SKM-1 treated with dmso at 0.1 percent for 144 hours (cell line): Measurements from ENCODE around the gene ERH.
"Not testable (repeated sequence)": the region's sequence is repeated elsewhere in the genome, so short reads cannot be mapped to it uniquely, and the experiment has no call there.

ENCODE experiments used
- DNase-seq: peaks from one replicate; lab custom pipeline; 2025; ENCODE audit not compliant: unreplicated experiment; lab: John Stamatoyannopoulos, UW

ERH gene

DNA sequence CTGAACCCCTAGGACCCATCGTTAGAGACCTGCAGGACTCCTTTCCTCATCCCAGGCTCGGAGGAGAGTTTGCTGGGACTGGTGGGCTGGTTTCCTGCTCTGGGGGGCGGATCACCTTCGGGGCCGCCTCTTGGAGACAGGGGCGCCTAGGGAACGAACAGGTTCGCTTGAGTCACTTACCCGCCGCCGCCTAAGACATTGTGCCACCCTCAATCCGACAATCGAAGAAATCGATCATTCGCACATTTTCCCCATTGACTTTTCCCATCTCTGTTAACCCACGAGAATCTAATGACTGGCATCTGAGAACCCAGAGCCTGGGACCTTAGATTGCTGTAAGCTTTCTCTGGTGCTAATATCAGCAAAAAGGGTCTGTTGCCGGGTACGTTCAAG is 715 bp upstream of the ERH start:
- DNase-seq: no peak

DNA sequence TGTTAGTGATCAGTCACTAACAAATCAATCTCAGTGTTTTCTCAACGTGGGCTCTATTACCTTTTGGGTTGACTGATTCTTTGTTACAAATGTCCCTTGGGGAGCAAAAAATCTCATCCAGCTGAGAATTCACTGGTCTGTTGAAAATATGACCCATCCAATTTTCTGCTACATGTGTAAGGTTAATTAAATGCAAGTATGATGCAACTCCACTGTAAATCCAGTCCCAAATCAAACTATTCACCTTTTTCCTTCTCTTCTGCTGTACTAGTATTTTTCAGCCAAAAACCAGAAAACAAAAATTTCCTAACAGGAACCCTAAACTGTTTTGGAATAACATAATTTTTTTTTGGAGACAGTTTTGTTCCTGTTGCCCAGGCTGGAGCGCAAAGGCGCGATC is 2.2 kb downstream of the ERH start:
- no peak for DNase-seq

- DNase-seq: no peak
Observed at GRCh38 chr14:69392481-69392880, 5.6 kb downstream of the ERH start.

- DNase-seq: not testable (repeated sequence)
Observed at GRCh38 chr14:69391400-69391799, 6.7 kb downstream of the ERH start.

GRCh38 chr14:69387311-69387710 is 10.8 kb downstream of the ERH start:
- no peak for DNase-seq

- no peak for DNase-seq
Observed at GRCh38 chr14:69378274-69378673, 19.8 kb downstream of the ERH start.

- DNase-seq: peak; percentile 42
Observed at GRCh38 chr14:69376439-69376838, 21.7 kb downstream of the ERH start.

GRCh38 chr14:69375722-69376121 is 22.4 kb downstream of the ERH start:
- no peak for DNase-seq

- no peak for DNase-seq
Observed at GRCh38 chr14:69375182-69375581, 22.9 kb downstream of the ERH start.

DNA sequence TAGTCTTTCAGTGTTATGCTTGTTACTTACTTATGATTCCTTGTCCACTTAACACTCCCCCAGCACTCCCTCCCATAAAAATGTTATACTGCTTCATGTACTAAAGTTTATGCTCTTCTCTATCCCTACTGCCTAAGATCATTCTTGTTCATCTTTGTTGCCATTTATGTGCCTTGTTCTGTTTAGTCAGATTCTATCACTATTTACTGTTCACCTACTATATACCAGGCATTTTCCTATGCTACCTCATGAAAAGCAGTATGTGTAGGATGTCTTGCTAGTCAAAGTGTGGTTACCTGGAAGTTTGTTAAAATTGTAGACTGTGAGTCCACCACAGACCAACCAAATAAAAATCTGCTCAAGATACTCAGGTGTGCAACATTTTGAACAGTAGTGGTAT is 23.9 kb downstream of the ERH start:
- no peak for DNase-seq

- DNase-seq: no peak
Observed at GRCh38 chr14:69373104-69373503, 25.0 kb downstream of the ERH start.

DNA sequence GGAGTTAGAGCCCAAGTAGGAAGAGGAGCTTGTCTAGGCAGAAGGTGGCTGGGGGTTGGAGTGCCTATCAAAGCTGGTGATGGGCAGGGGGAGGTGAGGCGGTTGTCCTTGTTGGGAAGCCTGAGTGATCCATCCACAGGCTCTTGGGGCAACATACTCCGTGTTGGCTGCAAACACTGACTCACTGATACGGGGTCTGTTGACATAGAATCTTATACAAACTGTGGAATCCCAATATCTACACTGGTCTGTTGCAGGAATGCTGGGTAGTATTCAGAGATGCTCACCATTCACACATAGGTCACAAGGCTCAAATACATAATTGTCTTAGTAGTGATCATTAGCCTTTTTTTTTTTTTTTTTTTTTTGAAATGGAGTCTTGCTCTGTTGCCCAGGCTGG is 26.0 kb downstream of the ERH start:
- DNase-seq: no peak

GRCh38 chr14:69370061-69370460 is 28.0 kb downstream of the ERH start:
- DNase-seq: no peak

GRCh38 chr14:69368381-69368780 is 29.7 kb downstream of the ERH start:
- DNase-seq: no peak

DNA sequence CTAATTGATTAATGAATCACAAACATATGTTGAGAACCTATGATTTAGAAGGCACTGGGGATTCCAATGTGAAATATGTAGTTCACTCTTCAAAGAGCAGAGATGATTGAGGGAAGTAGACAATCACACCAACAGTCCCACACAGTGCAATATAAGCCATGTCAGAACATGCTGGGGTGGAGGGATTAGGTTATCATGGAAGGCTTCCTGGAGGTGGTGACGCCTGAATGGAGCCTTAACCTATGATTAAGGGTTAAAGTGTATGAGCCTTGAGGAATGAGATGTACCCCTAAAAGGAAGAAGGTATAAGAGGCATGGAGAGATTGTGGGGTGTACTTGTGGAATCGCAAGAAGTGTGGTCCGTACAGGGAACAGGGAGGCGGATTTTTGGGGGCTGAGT is 31.3 kb downstream of the ERH start:
- no peak for DNase-seq

DNA sequence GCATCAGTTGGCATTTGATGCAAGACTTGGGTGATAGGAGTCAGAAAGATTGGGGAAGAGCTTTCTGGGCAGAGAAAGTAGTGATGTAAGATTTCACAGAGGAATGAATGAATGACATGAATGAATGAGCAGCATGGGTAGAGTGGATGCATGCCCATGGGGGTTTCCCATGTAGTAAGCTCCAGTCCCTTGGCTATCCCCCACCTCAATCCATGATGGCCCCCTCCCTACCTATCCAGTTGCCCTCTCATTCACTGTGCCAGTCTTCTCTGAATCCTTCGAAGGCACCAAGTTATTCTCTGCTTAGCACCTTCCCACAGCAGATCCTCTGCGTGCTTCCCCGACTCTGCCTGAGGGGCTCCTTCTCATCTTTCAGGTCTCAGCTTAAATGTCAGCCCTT is 32.0 kb downstream of the ERH start:
- no peak for DNase-seq

GRCh38 chr14:69364378-69364777 is 33.7 kb downstream of the ERH start:
- DNase-seq: no peak

DNA sequence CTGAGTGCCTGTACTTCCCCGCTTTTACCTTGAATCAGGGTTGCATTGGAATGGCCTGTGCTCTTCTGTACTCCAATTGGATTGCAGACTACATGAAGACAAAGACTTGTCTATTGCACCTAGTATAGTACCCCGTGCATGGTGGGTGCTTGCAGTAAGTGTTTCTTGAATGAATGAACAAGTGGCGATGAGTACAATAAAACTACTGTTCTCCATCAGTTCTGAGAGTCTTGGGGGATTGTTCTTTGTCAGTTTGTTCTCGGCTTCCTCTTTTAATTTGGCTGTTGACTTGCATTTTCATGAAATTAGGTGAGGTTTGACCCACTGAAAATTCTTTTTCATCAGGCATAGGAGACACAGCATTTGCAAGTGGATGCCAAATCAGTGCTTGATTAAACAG is 34.1 kb downstream of the ERH start:
- DNase-seq: no peak

DNA sequence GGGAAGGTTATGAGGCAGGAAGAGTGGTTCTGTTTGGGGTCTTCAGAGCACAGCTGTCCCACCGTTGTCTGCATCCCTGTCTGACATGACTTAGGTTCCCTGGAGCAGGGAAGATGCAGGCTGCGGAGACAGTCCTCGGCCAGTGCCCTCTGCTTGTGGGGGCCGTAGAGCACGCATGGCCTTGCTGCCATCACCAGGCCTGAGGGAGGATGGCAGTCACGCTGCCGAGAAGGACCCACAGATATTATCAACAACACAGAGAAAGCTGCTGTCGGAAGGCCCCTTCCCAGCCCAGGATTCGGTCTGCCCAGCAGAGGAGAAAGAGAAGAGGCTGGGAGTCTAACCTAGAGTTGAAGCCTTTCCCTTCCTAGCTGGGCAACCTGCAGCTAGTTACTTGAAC is 35.0 kb downstream of the ERH start:
- no peak for DNase-seq

DNA sequence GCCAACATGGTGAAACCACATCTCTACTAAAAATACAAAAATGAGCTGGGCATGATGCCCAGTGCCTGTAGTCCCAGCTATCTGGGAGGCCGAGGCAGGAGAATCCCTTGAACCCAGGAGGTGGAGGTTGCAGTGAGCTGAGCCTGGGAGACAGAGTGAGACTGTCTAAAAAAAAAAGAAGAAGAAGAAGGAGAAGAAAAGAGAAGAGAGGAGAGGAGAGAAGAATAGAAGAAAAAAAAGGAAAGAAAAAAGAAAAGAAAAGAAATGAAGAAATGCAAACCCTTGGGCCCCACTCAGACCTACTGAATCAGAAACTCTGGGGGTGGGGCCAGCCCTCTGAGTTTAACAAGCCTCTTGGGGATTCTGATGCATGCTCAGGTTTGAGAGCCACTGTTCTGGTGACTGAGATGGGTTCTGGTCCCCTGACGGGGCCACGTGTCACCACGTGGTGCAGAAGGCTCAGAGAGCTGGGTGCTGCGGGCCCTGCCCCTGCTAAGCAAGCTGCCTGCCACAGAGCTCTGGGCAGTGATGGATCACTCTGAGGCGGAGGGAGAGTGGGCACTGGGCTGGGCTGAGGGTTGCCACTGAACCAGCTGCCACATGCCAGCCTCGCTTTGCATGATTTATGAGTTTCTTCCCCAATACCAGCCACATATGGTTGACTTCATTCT is 37.5 kb downstream of the ERH start:
- DNase-seq: no peak

- DNase-seq: no peak
Observed at GRCh38 chr14:69358966-69359365, 39.1 kb downstream of the ERH start.

- DNase-seq: no peak
Observed at GRCh38 chr14:69358233-69358963, 39.7 kb downstream of the ERH start.
